ENCODE data around the gene NT5E.

NT5E gene

GRCh38 chr6:85468326-85468725 lies 18.4 kb downstream of the NT5E start:
- no peak for DNase-seq (ENCODE audit: low read depth)
- H3K4me3 ChIP-seq (ENCODE audit: control insufficient read depth, low read depth, low read length), result no peak overlapping the region
- TF ChIP-seq CTCF (IDR thresholded peaks at IDR 0.05; ENCODE audit: control insufficient read depth, insufficient read depth, low read depth, low read length, missing control alignments), result no peak

- no peak for DNase-seq (ENCODE audit: low read depth)
- no peak for TF ChIP-seq CTCF (IDR thresholded peaks at IDR 0.05; ENCODE audit: control insufficient read depth, insufficient read depth, low read depth, low read length, missing control alignments)
- H3K4me3 ChIP-seq (ENCODE audit: control insufficient read depth, low read depth, low read length), result no peak overlapping the region
Measured at GRCh38 chr6:85469276-85470022, 19.6 kb downstream of the NT5E start.

GRCh38 chr6:85470023-85470410 lies 20.1 kb downstream of the NT5E start:
- no peak overlapping the region for H3K4me3 ChIP-seq (ENCODE audit: control insufficient read depth, low read depth, low read length)
- no peak for DNase-seq (ENCODE audit: low read depth)
- no peak for TF ChIP-seq CTCF (IDR thresholded peaks at IDR 0.05; ENCODE audit: control insufficient read depth, insufficient read depth, low read depth, low read length, missing control alignments)

GRCh38 chr6:85472744-85473143 lies 22.9 kb downstream of the NT5E start:
- no peak overlapping the region for H3K4me3 ChIP-seq (ENCODE audit: control insufficient read depth, low read depth, low read length)
- no peak for DNase-seq (ENCODE audit: low read depth)
- no peak for TF ChIP-seq CTCF (IDR thresholded peaks at IDR 0.05; ENCODE audit: control insufficient read depth, insufficient read depth, low read depth, low read length, missing control alignments)

GRCh38 chr6:85473748-85474147 lies 23.9 kb downstream of the NT5E start:
- no peak for TF ChIP-seq CTCF (IDR thresholded peaks at IDR 0.05; ENCODE audit: control insufficient read depth, insufficient read depth, low read depth, low read length, missing control alignments)
- no peak for DNase-seq (ENCODE audit: low read depth)
- H3K4me3 ChIP-seq (ENCODE audit: control insufficient read depth, low read depth, low read length), result no peak overlapping the region

GRCh38 chr6:85476532-85476931 lies 26.6 kb downstream of the NT5E start:
- TF ChIP-seq CTCF (IDR thresholded peaks at IDR 0.05; ENCODE audit: control insufficient read depth, insufficient read depth, low read depth, low read length, missing control alignments), result peak; percentile 6
- H3K4me3 ChIP-seq (ENCODE audit: control insufficient read depth, low read depth, low read length), result no peak overlapping the region
- no peak for DNase-seq (ENCODE audit: low read depth)
